Breast epithelium (tissue), 3 donors: ENCODE data around the gene TMEM35A.

Experiments used
- CTCF ChIP-seq, 3 donors: fragments of 450-650 bp; IDR thresholded peaks; one replicate each; pipeline ENCODE4 v1.5.1; 2016 to 2017; ENCODE audit warnings: antibody characterized with exemption in 3 of 3, mild to moderate bottlenecking in 3 of 3, moderate library complexity in 3 of 3
- POLR2A ChIP-seq: fragments of 450-650 bp; IDR thresholded peaks from one replicate; pipeline ENCODE4 v1.6.1; 2016; ENCODE audit warnings: antibody characterized with exemption, mild to moderate bottlenecking, moderate library complexity
- POLR2AphosphoS5 ChIP-seq, 3 donors: sonication (generic); formaldehyde crosslinking; IDR thresholded peaks; one replicate each; pipeline ENCODE4 v1.6.1; 2017; ENCODE audit warnings: antibody characterized with exemption in 3 of 3

GRCh38 chrX:101117701-101118100 is 39.0 kb downstream of the TMEM35A start:
- TF ChIP-seq CTCF (IDR thresholded peaks at IDR 0.05), result no peak
- no peak for TF ChIP-seq POLR2A
- TF ChIP-seq POLR2AphosphoS5 (IDR thresholded peaks at IDR 0.05), result no peak
